ENCODE data around the gene DIPK2A.

Gene DIPK2A

GRCh38 chr3:143971359-143972154 lies at the start of gene DIPK2A:
TSS of gene DIPK2A (plus strand) at chr3:143971823. CDS start at chr3:143972333, 510 bp downstream.
- peak within 1 kb of the TSS; percentile 77 for H3K4me2 ChIP-seq (ENCODE audit: low read depth, low read length)

GRCh38 chr3:143924522-143925285 lies 46.9 kb upstream of the DIPK2A start:
- no peaks in the 10 kb centered on the region for H3K79me2 ChIP-seq (ENCODE audit: low read length)
- no peaks in the 10 kb centered on the region for H4K20me1 ChIP-seq (ENCODE audit: insufficient read depth, low read length)
- no peaks in the 10 kb centered on the region for H3K36me3 ChIP-seq (replicated peaks; ENCODE audit: insufficient read depth, low read length)
- H3K27me3 ChIP-seq (replicated peaks; ENCODE audit: insufficient read depth, low read length): peaks cover 8% of the 10 kb centered on the region
- no peaks in the 10 kb centered on the region for H3K9me3 ChIP-seq (replicated peaks; ENCODE audit: insufficient read depth, low read length)
- TF ChIP-seq EZH2 (optimal IDR thresholded peaks at IDR 0.05; ENCODE audit: low read depth, low read length): no peak
- TF ChIP-seq CTCF (IDR thresholded peaks at IDR 0.05; ENCODE audit: low read length): no peak
- no peak for TF ChIP-seq EZH2phosphoT487 (IDR thresholded peaks at IDR 0.05; ENCODE audit: low read length)
- H3K4me2 ChIP-seq (ENCODE audit: low read depth, low read length): peak overlapping the region; percentile 66
- no peaks in the 10 kb centered on the region for H3K9me2 ChIP-seq (replicated peaks; ENCODE audit: insufficient read depth, low read length)
- DNase-seq: peak; percentile 59
- H3K9ac ChIP-seq (ENCODE audit: low read length): no peak overlapping the region
- H3K4me1 ChIP-seq (ENCODE audit: low read length): no peaks in the 10 kb centered on the region
- H3K4me3 ChIP-seq (ENCODE audit: low read length): peak overlapping the region; percentile 37; the same call in 1 of the 2 replicates
- H3K27ac ChIP-seq (ENCODE audit: low read length): no peak overlapping the region
- no peaks in the 10 kb centered on the region for H3F3A ChIP-seq (ENCODE audit: insufficient read depth, low read length)
- H2AFZ ChIP-seq (ENCODE audit: low read length): no peak overlapping the region

More at GRCh38 chr3:143971359-143972154, at the start of gene DIPK2A:
- Histone ChIP-seq H3K36me3 (replicated peaks; ENCODE audit: insufficient read depth, low read length) (no peaks in the 10 kb centered on the region), H4K20me1 (ENCODE audit: insufficient read depth, low read length) (peaks cover 9% of the 10 kb centered on the region), H3K79me2 (ENCODE audit: low read length) (peaks cover 41% of the 10 kb centered on the region), H3K9ac (ENCODE audit: low read length) (peak within 1 kb of the TSS; percentile 78), H3K4me3 (ENCODE audit: low read length) (peak within 1 kb of the TSS; percentile 97), H3K9me3 (replicated peaks; ENCODE audit: insufficient read depth, low read length) (no peaks in the 10 kb centered on the region), H2AFZ (ENCODE audit: low read length) (peak within 1 kb of the TSS; percentile 94), H3F3A (ENCODE audit: insufficient read depth, low read length) (peaks cover 37% of the 10 kb centered on the region), H3K27ac (ENCODE audit: low read length) (peak within 1 kb of the TSS; percentile 94), H3K27me3 (replicated peaks; ENCODE audit: insufficient read depth, low read length) (no peaks in the 10 kb centered on the region), H3K4me1 (ENCODE audit: low read length) (0 out of 2 replicates have a peak, but pooled peaks cover 8% of the 10 kb centered on the region), H3K9me2 (replicated peaks; ENCODE audit: insufficient read depth, low read length) (no peaks in the 10 kb centered on the region)
- TF ChIP-seq EZH2phosphoT487 (IDR thresholded peaks at IDR 0.05; ENCODE audit: low read length): no peak
- TF ChIP-seq EZH2 (optimal IDR thresholded peaks at IDR 0.05; ENCODE audit: low read depth, low read length): no peak
- TF ChIP-seq CTCF (IDR thresholded peaks at IDR 0.05; ENCODE audit: low read length): no peak
- peak; percentile 94 for DNase-seq

GRCh38 chr3:143928056-143928455 lies 43.6 kb upstream of the DIPK2A start:
- Histone ChIP-seq H3F3A (ENCODE audit: insufficient read depth, low read length) (no peaks in the 10 kb centered on the region), H3K4me2 (ENCODE audit: low read depth, low read length) (no peak overlapping the region), H3K9me3 (replicated peaks; ENCODE audit: insufficient read depth, low read length) (no peaks in the 10 kb centered on the region), H3K79me2 (ENCODE audit: low read length) (no peaks in the 10 kb centered on the region), H3K4me1 (ENCODE audit: low read length) (no peaks in the 10 kb centered on the region), H2AFZ (ENCODE audit: low read length) (no peak overlapping the region), H3K27me3 (replicated peaks; ENCODE audit: insufficient read depth, low read length) (peaks cover 8% of the 10 kb centered on the region), H3K9ac (ENCODE audit: low read length) (no peak overlapping the region), H4K20me1 (ENCODE audit: insufficient read depth, low read length) (no peaks in the 10 kb centered on the region), H3K9me2 (replicated peaks; ENCODE audit: insufficient read depth, low read length) (no peaks in the 10 kb centered on the region), H3K36me3 (replicated peaks; ENCODE audit: insufficient read depth, low read length) (no peaks in the 10 kb centered on the region), H3K4me3 (ENCODE audit: low read length) (no peak overlapping the region), H3K27ac (ENCODE audit: low read length) (no peak overlapping the region)
- no peak for DNase-seq
- TF ChIP-seq EZH2phosphoT487 (IDR thresholded peaks at IDR 0.05; ENCODE audit: low read length): no peak
- TF ChIP-seq CTCF (IDR thresholded peaks at IDR 0.05; ENCODE audit: low read length): no peak
- TF ChIP-seq EZH2 (optimal IDR thresholded peaks at IDR 0.05; ENCODE audit: low read depth, low read length): no peak
